HG03175 (cell line): ENCODE measurements around the gene VKORC1.

Source experiments
- ATAC-seq: cut with Tn5 transposase; IDR thresholded peaks from one replicate; pipeline ENCODE4 v1.9.1; 2021; ENCODE audit warnings: mild to moderate bottlenecking, moderate library complexity; ENCODE audit not compliant: unreplicated experiment

The VKORC1 gene

DNA sequence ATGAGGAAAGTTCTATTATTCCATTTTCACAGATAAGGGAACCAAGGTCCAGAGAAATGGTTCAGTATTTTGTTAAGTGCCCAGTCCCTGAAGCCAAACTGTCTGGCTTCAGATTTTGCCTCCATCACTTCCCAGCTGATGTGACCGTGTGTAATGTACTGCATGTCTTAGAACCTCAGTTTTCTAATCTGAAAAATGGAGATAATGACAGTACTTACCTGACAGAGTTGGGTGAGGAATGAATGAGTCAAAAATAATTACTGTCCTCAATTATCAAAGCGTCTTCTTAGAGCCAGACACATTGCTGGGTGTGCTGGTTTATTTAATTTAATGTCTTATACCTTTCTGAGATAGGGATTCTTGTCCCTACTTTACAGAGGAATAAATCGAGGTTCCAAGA, 27.3 kb downstream of the VKORC1 start:
- no peak for ATAC-seq

DNA sequence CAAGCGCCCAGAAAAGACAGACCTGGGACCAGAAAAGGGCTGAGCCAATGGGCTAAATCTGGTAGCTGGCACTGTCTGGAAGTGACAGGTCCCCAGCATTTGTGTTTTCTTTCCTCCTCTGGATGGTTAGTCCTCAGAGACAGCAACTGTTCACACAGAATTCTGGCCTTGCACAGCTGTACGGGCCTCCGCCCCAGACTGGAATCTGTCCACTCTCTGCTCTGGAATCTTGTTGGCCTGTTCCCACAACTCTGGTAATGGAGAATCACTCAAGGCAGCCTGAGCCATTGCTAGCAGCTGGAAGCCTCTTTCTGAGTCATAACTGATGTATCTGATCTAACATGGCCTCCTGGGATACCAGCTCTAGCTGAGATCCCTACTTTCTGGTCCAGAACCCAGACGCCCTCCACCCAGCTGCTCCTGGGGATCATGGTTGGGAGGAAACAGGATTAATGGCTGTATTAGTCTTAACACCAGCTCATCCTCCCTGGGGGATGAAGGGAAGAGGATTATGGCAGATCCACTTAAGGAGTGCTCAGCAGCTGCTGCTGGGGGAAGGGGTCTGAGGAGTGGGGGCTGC, 29.6 kb downstream of the VKORC1 start:
- ATAC-seq, result no peak

DNA sequence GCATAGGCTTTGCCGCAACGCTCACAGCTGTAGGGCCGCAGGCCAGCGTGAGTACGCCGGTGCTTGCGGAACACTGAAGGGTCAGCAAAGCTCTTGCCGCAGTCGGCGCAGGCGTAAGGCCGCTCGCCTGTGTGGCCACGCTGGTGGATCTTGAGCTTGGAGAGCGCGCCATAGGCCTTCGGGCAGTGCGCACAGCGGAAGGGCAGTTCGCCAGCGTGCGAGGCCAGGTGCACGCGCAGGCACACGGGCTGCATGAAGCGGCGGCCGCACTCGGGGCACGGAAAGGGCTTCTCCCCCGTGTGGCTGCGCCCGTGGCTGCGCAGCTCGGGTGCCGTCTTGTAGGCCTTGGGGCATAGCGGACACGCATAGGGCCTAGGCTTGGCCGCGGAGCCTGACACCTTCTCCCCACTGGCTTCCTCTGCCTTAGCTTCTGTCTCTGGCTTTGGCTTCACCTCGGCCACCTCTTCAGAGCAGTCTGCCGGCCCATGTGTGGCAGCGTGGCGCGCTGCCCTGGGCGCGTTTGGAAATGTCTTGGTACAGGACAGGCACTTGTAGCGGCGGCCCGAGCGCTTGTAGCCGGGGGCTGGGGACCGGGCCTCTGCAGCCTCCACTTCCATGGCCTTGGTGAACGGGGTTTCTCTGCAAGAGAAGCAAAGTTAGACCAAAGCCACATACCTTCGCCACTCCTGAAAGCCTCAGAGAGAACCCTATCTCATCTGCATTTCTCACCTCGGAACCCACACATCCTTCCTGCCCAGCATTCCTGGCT, 30.6 kb downstream of the VKORC1 start:
- no peak for ATAC-seq

DNA sequence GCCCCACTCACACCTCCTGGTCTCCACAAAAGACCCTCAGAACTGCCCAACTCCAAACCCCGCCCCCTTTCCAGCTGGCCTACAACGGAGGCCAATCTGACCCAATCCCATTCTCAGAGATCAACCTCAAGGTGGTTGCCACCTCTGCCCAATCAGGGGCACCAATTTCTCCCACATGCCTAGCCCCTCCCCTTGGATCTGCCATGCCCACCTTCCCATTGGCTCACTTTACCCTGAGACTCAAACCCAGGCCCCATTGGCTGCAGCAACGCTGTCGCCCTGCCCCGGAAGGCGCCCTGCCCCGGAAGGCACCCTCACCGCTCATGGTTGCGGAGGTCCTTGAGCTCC, 31.1 kb downstream of the VKORC1 start:
- no peak for ATAC-seq

DNA sequence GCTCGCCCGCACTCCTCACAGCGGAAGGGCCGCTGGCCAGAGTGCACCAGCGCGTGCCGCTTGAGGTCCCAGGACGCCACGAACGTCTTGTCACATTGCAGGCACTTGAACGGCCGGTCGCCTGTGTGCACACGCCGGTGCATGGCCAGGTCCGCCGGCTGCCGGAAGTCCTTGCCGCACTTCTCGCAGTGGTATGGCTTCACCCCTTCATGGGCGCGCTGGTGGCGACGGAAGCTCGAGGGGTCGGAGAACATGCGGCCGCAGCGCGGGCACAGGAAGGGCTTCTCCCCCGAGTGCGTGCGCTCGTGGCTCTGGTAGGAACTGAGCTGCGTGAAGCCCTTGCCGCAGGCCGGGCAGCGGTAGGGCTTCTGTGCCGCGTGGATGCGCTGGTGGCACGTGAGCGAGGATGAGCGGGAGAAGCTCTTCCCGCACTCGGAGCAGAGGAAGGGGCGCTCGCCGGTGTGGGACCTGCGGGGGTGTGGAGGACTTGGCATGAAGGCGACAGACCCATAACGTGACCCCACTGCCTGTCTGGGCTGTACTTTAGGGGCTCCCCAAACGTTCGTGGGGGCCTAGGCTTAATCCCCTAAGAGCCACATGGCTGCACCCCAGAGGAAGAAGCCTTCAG, 32.7 kb downstream of the VKORC1 start:
- no peak for ATAC-seq

DNA sequence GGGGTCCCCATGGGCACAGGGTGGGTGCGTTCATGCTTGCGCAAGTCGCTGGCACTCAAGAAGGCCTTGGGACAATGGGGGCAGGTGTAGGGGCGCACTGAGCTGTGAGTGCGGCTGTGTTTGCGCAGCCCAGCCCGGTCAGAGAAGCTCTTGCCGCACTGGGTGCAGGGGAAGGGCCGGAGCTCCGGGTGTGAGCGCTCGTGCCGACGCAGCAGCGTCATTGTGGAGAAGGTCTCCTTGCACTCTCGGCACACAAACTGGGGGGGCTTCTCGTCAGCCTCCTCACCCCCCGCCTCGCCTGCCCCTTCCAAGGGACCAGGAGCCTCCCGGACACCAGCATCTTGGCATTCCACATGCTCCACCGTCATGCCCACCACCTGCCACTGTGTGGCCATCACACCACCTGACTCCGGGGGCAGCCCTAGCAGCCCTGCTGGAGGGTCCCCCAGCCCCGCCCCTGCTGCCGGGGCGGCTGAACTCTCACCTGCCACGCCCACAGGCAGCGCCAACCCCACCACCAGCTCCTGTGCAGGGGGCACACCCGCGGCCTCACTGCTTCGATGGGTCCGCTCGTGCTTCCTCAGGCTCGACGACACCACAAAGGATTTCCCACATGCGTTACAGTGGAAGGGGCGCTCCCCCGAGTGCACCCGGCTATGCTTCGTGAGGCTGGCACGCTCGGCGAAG, 33.3 kb downstream of the VKORC1 start:
- no peak for ATAC-seq

DNA sequence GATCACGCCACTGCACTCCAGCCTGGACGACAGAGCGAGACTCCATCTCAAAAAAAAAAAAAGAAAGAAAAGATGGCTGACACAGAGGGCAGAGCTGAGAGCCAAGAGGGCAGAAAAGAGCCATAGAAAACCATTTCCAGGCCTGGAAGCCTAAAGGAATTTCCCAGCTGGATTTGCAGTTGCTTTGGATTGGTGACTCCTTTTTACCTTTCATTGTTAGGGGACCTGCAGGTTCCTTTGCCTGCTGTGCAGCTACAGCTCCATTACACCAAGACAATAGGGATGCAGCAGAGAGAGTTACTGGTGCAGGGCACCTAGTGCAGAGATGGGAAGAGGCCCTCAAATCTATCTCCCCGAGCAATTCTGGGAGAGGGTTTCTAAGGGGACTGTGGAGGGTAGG, 39.0 kb downstream of the VKORC1 start:
- ATAC-seq, result no peak

DNA sequence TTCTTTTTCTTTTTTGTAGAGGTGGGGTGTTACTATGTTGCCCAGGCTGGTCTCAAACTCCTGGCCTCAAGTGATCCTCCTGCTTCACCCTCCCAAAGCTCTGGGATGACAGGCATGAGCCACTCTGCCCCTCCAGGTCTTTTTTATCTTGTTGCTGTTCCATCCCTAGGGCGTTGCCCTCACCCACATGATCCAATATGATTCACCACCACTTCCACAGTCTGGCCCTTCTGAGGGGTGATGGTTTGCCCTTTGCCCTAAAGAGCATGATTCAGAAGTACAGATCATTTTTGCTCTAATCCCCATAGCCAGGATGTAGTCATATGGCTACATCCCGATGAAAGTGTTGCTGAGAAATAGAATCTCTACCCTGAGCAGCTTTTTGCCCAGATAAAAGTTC, 42.5 kb downstream of the VKORC1 start:
- ATAC-seq, result no peak

DNA sequence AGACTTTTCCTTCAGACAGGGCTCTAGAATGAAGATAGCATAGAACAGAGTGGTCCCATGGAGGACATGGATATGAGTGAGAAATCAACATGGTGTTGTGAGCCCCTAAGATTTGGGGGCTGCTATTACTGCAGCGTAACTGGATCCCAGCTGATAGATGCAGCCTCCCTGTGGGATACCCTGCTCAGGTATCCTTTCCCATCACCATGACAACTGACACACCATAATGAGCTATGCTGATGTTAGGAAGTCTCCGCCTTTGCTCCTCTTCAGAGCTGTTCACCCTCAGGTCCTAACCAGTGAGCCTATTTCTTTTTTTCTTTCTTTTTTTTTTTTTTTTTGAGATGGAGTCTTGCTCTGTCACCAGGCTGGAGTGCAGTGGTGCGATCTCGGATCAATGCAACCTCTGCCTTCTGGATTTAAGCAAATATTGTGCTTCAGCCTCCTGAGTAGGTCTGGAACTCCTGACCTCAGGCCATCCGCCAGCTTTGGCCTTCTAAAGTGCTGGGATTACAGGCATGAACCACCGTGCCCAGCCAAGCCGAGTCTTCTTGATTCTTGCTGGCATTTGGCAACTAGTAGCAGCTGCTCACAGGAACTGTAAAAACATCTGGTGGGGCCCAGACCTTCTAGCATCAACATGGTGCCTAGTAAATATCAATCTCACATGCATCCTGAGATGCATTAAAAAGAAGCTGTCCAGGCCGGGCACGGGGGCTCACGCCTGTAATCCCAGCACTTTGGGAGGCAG, 44.1 kb downstream of the VKORC1 start:
- ATAC-seq, result no peak

DNA sequence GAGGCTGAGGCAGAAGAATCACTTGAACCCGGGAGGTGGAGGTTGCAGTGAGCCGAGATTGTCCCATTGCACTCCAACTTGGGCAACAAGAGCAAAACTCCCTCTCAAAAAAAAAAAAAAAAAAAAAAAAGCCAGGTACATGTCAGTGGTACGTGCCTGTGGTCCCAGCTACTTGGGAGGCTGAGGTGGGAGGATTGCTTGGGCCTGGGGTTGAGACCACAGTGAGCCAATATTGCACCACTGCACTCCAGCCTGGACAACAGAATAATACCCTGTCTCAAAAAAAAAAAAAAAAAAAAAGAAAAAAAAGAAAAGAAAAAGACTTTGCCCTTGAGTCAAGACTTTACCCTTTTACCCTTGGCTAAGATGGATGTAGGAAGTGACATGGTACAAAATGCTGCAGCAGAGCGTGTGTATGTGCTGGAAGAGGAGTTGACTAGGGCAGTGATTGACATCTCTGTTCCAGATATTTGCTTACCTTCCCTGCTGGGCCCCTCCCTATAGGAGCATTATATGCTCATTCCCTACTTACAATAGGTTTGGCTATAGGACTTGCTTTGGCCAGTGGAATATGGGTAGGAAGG, 50.6 kb downstream of the VKORC1 start:
- no peak for ATAC-seq

DNA sequence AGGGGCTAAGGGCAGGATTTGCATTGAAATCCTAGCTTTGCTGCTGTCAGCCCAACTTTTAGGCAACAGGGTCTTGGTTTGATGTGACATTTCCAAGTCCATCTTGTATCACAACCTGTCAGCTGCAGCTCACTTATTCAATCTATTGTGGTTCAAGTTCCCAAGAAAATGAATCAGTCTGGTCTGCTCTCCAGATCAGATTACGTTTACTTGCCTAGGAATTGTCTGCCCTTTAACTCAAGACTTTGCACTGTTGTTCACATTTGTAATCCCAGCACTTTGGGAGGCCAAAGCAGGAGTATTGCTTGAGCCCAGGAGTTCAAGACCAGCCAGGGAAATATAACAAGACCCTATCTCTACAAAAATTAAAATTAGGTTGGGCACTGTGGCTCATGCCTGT, 51.2 kb downstream of the VKORC1 start:
- no peak for ATAC-seq

DNA sequence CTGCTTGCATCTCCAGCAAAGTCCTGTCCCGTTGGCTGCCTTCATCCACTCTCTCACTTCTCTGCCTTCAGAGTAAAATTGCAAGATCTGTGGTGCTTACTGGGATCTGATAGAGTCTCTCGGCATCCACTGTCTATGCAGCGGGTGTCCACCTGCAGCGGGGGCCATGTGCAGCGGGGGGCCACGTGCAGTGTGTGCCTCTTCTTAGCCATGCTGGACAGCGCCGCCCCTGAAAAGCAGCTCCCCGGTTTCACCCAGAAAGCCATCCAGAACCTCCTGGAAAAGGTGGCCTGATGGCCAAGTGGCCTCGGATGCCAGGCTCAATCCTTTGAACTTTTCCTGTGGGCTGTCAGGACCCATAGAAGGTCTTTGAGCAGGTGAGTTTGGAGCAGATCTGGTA, 51.7 kb downstream of the VKORC1 start:
- no peak for ATAC-seq
